Measurements from ENCODE around the gene TTN. TPM values are rescaled to one million over a fixed set of nuclear protein-coding genes. Genes with fewer than 3 reads are reported as not detected.

TTN gene
- total and polyA plus RNA-seq, 2 experiments from 2014 or later: 12.5 to 15.7 TPM

- TF ChIP-seq STAT1 (IDR thresholded peaks at IDR 0.05; ENCODE audit: unreplicated experiment) (no peak), ZNF331 (CRISPR knock-in tag; IDR thresholded peaks at IDR 0.05; ENCODE audit: low read depth) (no peak), EZH2 (IDR thresholded peaks at IDR 0.05; ENCODE audit: low read depth, unreplicated experiment) (no peak), ZNF114 (CRISPR knock-in tag; IDR thresholded peaks at IDR 0.05) (no peak), JUNB (IDR thresholded peaks at IDR 0.05; ENCODE audit: unreplicated experiment) (no peak), ZNF462 (CRISPR knock-in tag; IDR thresholded peaks at IDR 0.05) (no peak), POLR2AphosphoS5 (IDR thresholded peaks at IDR 0.05; ENCODE audit: low read depth) (no peak), CREB1 (CRISPR knock-in tag; IDR thresholded peaks at IDR 0.05; ENCODE audit: low read depth) (no peak), REST (IDR thresholded peaks at IDR 0.05; ENCODE audit: unreplicated experiment) (no peak), NANOG (IDR thresholded peaks at IDR 0.05; ENCODE audit: borderline replicate concordance) (no peak), EZH2phosphoT487 (IDR thresholded peaks at IDR 0.05; ENCODE audit: unreplicated experiment) (no peak)
- TF ChIP-seq, protein P1, sequence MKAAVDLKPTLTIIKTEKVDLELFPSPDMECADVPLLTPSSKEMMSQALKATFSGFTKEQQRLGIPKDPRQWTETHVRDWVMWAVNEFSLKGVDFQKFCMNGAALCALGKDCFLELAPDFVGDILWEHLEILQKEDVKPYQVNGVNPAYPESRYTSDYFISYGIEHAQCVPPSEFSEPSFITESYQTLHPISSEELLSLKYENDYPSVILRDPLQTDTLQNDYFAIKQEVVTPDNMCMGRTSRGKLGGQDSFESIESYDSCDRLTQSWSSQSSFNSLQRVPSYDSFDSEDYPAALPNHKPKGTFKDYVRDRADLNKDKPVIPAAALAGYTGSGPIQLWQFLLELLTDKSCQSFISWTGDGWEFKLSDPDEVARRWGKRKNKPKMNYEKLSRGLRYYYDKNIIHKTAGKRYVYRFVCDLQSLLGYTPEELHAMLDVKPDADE (IDR thresholded peaks at IDR 0.05): no peak
- TF ChIP-seq, protein P2, sequence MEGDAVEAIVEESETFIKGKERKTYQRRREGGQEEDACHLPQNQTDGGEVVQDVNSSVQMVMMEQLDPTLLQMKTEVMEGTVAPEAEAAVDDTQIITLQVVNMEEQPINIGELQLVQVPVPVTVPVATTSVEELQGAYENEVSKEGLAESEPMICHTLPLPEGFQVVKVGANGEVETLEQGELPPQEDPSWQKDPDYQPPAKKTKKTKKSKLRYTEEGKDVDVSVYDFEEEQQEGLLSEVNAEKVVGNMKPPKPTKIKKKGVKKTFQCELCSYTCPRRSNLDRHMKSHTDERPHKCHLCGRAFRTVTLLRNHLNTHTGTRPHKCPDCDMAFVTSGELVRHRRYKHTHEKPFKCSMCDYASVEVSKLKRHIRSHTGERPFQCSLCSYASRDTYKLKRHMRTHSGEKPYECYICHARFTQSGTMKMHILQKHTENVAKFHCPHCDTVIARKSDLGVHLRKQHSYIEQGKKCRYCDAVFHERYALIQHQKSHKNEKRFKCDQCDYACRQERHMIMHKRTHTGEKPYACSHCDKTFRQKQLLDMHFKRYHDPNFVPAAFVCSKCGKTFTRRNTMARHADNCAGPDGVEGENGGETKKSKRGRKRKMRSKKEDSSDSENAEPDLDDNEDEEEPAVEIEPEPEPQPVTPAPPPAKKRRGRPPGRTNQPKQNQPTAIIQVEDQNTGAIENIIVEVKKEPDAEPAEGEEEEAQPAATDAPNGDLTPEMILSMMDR (conservative IDR thresholded peaks at IDR 0.05; ENCODE audit: low read depth in 2 of 2): no peak
- no peak for DNase-seq (ENCODE audit: low spot score)
- ATAC-seq: no peak
- H3K27ac ChIP-seq (ENCODE audit: low read depth): no peak overlapping the region
- H3K36me3 ChIP-seq (ENCODE audit: insufficient read depth): peaks cover 7% of the 10 kb centered on the region; the same call in 1 of the 2 replicates
- H3K27me3 ChIP-seq (ENCODE audit: insufficient read depth): no peaks in the 10 kb centered on the region
- H3K4me3 ChIP-seq: no peak overlapping the region
- H3K36me3 Mint-ChIP-seq (ENCODE audit: low read depth): peaks cover 19% of the 10 kb centered on the region
- no peaks in the 10 kb centered on the region for H3K9me3 Mint-ChIP-seq
- peaks cover 5% of the 10 kb centered on the region; the same call in 1 of the 2 replicates for H4K20me1 ChIP-seq (replicated peaks; ENCODE audit: insufficient read depth)
- no peaks in the 10 kb centered on the region for H3K4me1 Mint-ChIP-seq
- no peaks in the 10 kb centered on the region for H3F3A ChIP-seq (replicated peaks; ENCODE audit: low read depth)
- H3K4me1 ChIP-seq (ENCODE audit: insufficient read depth): no peaks in the 10 kb centered on the region
- H3K9me2 ChIP-seq (ENCODE audit: insufficient read depth): no peaks in the 10 kb centered on the region
- H3K27ac Mint-ChIP-seq: no peak overlapping the region
- no peaks in the 10 kb centered on the region for H3K79me2 ChIP-seq (replicated peaks; ENCODE audit: insufficient read depth)
- no peaks in the 10 kb centered on the region for H3K27me3 Mint-ChIP-seq (ENCODE audit: insufficient read depth, low read depth, poor library complexity)
- H3K4me2 ChIP-seq: no peak overlapping the region
- H2AFZ ChIP-seq: no peak overlapping the region
- no peak overlapping the region for H3K4me3 Mint-ChIP-seq
Measured at GRCh38 chr2:178491612-178492011, 315.6 kb downstream of the TTN start.
